ENCODE results near the gene SCAMP2.

- TF ChIP-seq USF2 (CRISPR knock-in tag; IDR thresholded peaks at IDR 0.05) (no peak), NR2C2 (CRISPR knock-in tag; IDR thresholded peaks at IDR 0.05) (no peak), CTCF (IDR thresholded peaks at IDR 0.05) (no peak), TP53 (CRISPR knock-in tag; IDR thresholded peaks at IDR 0.05) (no peak), E2F4 (CRISPR knock-in tag; IDR thresholded peaks at IDR 0.05; ENCODE audit: borderline replicate concordance, low read depth) (no peak), GABPB1 (CRISPR knock-in tag; IDR thresholded peaks at IDR 0.05) (no peak), PREB (CRISPR knock-in tag; IDR thresholded peaks at IDR 0.05; ENCODE audit: borderline replicate concordance) (no peak), MAX (CRISPR knock-in tag; IDR thresholded peaks at IDR 0.05) (no peak)
Observed at GRCh38 chr15:74892313-74892712, 19.1 kb upstream of the SCAMP2 start.

Data from WTC11 (cell line).